ENCODE measurements around the gene NOD2.

The NOD2 gene

DNA sequence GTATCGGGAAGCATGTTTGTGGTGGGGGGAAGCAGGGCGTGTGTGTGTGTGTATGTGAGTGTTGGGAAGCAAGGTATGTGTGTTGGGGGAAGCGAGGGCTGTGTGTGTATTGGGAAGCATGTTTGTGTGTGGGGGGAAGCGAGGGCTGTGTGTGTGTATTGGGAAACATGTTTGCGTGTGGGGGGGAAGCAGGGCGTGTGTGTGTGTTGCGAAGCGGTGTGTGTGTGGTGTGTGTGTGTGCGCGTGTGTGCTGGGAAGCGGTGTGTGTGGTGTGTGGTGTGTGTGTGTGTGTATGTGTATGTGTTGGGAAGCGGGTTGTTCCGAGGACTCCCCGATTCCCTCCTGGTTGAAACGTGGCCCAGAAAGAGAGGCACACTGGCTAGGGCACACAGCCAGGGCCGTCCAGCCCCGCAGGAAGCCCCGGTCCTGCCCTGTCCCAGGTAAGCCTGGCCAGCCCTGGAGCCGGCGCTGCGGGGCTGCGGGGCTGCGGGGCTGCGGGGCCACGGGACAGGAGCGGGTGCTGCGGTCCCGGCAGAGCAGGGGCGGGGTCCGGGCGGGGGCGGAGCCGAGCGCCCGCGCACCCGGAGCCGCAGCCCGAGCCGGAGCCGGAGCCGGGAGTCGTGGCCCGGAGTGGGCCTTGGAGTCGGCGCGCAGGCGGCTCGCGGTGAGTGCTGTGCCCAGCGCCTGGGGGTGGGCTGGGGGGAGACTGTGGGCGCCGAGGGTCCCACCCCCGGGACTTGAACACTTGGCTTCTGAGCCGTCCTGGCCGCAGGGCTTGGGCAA, at the start of gene NOD2:
Gene NOD2, plus strand, starts transcription at position 608 of the 783 bp plus-strand sequence. CDS start 5,890 bp downstream, outside the sequence.
- no peak for DNase-seq (ENCODE audit: low read depth)

DNA sequence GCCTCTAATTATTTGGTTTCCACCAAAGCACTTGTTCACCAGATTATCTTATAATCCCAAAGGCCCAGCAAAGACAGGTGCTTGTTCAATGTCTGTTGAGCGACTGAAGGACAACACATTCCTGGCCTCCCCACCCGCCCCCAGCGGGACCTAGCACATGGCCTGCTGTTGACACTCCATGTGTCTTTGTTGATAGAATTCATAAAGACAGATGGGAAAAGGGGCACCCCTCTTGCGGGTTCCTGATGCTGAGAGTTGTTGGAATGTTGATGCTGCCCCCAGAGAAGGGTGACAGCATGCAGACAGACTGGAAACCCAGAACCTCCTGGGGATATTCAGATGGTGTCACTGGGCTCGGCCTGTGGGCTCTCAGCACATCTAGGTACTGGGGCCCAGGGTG, 49.2 kb upstream of the NOD2 start:
- no peak for DNase-seq (ENCODE audit: low read depth)

DNA sequence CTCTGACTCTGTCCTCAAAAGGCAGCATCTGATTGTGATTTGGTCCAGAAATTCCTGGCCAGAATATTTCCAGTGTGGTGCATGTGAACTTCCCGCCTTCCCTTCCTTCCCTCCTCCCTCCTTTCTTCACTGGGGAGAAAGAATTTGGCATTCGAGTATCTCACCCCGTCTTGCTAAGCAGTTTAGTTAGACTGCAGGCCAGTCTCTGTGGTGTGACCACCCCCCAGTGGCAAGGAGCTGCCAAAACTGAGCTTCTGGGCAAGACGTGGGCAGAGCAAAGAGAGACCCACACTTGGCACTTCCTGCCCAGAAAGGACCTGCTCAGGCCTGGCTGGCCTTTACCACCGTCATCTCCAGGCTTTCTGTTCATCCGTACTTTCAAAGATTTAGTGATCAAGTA, 48.7 kb upstream of the NOD2 start:
- DNase-seq (ENCODE audit: low read depth): peak; percentile 15

DNA sequence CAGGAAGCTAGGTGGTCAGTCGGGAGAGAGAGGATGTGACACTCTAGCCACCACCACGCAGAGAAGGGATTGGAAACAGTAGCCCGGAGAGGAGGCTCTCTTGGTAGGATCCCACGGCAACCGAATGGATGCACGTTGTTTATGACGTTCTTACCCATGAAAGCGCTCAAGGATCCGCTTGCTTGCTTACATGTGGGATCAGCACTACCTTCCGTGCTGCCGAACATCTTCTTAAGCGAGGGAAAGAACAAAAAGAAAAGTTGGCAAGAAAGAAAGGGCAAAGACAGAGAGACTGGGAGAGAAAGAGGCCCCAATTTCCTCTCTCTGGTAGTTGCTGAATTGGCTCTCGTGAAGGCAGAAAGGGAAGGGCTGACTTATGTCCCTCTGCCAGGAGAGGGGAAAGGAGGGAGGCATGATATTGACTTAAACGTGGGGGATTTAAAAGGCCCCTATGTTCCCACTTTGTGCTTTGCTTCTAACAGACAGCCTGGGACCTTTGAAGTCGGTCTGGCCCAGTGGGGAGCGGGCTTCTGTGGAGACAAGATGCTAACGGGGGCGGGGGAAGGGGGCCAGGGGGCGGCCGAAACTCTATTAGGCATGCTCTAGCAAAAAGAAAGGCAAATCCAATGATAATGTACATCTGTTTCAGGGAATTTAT, 47.7 kb upstream of the NOD2 start:
- DNase-seq (ENCODE audit: low read depth): no peak

DNA sequence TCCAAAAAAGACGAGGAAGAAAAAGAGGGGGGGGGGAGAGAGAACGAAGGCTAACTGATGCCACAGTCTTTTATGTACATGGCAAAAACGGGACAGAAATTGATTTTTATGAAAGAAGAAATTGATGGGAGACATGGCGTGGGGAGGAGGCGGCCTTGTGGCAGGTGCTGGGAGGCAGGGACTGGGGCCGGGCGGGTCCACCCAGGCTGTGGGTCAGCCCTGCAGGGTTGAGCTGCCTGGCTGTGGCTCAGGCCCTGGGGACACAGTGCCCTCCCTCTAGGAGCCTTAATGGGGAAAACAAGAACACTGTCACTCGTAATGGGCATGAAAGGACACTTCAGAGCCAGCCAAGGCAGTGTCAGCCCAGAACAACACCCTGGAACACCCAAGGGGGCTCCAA, 47.1 kb upstream of the NOD2 start:
- no peak for DNase-seq (ENCODE audit: low read depth)

DNA sequence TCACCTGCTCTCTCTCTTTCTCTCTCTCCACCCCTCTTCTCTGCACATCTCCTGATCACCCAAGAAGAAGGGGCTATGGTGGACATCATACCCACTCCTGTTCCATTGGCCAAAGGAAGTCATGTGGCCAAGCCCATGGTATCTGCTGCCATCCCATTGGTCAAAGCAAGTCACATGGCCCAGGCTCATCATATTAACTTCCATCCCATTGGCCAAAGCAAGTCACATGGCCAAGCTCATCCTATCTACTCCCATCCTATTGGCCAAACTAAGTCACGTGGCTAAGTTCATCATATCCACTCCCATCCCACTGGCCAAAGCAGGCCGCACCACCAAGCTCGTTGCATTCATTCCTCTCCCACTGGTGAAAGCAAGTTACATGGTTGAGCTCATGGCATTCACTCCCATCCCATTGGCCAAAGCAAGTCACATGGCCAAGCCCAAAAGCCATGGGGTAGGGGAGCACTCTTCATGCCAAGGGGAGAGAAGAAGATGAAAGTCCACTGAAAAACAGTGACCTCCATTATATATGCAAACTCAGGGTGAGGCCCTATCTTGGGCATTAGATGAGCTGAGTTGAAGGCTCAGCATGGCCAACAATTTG, 41.5 kb upstream of the NOD2 start:
- no peak for DNase-seq (ENCODE audit: low read depth)

DNA sequence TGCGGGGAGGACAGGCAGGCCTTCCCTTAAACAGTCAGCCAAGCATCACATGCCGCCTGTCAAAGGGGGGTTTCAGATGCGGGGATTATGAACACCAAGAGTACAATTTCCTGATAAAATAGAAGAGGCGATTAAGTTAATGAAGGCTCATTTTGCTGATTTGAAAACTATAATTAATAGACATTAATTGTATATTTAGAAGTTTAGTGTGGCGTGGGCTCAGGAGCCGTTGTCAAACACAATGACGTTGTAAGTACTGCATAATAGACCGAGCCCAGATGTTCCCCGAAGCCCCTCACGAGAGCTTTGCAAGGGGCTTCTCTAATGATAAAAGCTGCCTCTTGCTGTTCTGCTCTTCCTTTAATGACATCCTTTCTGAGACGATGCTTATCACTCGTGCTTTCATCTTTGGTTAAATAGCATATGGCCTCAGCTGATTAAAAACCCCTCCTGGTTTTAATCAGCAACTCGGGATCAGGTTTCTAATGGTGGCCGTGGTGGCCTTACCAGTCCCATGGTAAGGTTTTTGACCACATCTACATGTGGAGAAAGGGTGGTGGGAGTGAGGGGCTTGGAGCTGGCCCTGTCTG, 40.5 kb upstream of the NOD2 start:
- DNase-seq (ENCODE audit: low read depth): no peak

DNA sequence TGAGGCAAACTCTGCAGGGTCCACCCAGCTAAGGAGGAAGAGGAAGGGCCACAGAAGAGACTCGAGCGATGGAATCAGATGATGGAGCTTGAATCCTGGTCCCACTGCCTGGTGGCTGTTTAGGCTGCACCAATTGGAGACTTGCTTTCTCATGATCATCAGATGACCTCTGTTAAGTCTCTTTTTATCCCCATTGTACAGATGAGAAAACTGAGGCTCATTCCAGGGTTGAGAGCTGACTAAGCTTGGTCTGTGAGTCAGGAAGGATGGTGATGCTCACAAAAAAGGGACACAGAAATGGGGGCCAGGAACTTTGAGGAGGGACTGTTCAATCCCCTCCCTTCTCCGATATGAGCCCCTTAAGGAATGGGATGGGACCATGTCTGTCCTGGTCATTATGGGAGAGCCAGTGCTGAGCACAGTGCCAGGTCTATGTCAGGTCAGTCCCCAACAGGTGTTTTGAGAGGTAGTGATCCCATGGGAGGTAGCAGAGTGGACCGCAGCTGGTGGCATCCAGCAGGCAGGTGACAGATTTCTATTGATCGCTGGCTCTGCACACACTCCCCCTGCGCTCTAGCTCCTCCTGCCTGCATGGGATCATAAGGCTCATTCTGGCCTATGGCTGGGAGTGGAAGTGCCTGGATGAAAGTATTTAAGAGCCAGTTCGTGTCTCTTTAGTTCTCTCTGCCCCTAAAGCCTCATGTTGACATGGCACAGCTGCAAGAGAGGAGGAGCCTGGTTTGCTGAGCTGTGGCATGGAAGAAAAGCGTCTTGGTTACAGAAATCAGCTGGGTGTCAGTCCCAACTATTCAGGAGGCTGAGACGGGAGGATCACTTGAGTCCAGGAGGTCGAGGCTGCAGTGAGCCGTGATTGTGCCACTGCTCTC, 39.5 kb upstream of the NOD2 start:
- DNase-seq (ENCODE audit: low read depth): no peak

DNA sequence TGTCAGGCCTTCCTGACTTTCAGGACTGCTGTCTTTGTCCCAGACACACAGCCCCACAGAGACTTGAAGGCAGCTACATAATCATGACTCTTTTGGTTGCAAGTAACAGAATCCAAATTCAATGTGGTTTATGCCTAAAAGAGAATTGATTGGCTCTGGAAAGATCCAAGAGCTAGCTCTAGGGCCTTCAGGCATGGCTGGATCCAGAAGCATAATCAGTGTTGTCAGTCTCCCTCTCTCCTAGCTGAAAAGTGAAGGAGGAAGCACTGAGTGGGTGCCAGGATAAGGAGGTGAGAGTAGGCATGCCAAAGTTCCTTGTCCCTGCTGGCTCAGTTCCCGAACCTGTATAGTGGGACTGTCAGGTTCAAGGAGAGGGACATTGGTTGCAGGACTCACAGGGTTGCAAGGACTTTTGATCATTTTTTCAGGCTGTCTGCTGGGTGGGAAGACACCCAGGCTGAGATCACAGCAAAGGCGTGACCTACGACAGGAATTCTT, 37.8 kb upstream of the NOD2 start:
- DNase-seq (ENCODE audit: low read depth): no peak

DNA sequence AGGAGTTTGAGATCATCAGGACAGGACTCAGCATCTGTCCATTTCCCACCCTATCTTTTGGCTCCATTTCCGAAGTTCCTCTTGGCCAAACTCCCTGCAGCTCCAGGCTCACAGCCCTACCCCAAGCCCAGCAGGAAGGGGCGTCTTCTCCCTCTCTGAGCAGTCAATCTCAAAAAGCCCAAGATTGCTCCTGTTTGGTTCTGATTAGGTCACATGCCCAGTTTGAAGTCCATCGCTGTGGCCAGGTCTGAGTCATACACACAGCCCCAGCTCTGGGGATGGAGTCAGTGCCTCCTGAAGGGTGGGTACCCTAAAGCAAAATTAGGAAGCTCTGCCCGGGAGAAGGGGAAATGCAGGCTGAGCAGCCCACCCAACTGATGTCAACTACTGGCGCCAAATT, 36.2 kb upstream of the NOD2 start:
- DNase-seq (ENCODE audit: low read depth): no peak

DNA sequence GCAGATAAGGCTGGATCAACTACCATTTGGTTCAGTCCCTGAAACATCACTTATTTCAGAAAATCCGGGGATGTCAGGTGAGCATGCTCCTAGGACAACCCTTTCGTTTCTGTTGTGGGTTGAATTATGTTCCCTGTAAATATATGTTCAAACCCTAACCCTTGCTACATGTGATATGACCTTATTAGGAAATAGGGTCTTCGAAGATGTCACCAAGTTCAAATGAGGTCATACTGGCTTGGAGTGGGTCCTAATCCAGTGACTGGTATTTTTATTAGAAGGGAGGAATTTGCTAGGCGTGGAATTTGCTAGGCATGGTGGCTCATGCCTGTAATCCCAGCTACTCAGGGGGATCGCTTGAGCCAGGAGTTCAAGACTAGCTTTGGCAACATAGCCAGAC, 33.6 kb upstream of the NOD2 start:
- no peak for DNase-seq (ENCODE audit: low read depth)

DNA sequence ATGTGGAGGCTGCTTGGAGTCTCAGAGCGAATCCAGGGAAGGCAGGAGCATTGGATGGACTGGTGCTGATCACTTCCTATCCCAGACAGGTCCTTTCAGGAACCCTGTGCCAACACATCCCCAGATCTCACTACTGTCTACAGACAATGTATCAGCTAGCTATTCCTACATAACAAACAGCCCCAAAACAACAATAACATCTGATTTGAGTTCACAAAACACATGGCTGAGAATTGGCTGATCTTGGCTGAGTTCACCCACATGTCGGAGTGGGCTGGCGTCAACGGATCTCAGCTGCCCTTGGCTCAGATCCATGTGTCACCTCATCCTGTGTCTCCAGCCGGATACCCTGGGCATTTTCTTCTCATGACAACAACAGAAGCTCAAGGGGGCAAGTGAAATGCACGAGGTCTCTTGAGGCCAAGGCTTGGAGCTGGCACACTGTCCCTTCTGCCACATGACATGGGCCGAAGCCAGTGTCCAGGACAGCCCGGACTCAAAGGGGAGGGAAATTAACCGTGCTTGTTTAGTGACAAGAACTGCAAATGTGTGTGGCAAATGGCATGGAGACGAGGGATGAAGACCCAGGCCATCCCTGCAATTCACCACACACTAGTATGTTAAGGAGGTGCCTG, 31.0 kb upstream of the NOD2 start:
- DNase-seq (ENCODE audit: low read depth): no peak

DNA sequence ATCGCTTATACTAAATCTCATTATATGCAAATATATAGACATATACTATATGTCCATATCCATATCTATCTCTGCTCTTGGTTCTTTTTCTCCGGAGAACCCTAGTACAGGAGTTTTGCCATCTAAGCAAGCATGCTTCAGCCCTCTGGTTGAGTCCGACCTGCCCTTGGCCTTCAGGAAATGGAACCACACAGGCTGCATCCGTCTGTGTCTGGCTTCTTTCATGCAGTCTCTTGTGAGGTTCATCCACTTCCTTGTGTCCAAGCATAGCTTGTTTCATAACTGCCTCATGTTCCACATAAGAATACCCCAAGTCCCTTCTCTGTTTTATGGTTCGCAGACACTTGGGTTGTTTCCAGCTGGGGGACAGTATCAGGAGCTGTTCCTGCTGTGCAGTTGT, 29.1 kb upstream of the NOD2 start:
- no peak for DNase-seq (ENCODE audit: low read depth)

DNA sequence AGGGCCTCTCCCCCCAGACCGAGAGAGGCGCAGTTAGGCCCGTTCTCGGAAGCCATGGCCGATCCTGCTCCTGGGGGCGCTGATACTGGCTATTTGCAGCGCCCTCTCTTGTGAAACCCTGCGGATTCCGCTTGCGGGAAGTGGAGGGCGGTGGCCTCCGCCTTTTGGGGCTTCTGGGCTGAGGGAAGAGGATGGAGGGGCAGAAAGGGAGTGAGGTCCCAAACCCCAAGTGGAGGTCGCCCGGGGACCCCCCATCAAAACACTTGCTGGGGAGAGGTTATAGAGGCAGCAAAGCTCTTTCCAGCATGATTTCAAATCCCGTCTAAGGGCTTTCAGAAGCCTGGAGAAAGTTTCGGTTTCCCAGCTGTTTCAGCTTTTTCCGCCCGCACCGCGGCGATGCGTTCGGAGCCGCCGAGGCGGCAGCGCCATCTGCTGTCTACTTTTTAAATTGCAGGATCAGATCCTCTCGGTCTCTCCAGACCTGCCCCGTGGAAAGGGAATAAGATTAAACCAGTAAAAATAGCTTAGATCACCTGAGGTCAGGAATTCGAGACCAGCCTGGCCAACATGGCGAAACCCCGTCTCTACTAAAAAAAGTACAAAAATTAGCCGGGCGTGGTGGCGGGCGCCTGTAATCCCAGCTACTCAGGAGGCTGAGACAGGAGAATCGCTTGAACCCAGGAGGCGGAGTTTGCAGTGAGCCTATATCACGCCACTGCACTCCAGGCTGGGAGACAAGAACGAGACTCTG, 28.1 kb upstream of the NOD2 start:
- peak; percentile 70 for DNase-seq (ENCODE audit: low read depth)

DNA sequence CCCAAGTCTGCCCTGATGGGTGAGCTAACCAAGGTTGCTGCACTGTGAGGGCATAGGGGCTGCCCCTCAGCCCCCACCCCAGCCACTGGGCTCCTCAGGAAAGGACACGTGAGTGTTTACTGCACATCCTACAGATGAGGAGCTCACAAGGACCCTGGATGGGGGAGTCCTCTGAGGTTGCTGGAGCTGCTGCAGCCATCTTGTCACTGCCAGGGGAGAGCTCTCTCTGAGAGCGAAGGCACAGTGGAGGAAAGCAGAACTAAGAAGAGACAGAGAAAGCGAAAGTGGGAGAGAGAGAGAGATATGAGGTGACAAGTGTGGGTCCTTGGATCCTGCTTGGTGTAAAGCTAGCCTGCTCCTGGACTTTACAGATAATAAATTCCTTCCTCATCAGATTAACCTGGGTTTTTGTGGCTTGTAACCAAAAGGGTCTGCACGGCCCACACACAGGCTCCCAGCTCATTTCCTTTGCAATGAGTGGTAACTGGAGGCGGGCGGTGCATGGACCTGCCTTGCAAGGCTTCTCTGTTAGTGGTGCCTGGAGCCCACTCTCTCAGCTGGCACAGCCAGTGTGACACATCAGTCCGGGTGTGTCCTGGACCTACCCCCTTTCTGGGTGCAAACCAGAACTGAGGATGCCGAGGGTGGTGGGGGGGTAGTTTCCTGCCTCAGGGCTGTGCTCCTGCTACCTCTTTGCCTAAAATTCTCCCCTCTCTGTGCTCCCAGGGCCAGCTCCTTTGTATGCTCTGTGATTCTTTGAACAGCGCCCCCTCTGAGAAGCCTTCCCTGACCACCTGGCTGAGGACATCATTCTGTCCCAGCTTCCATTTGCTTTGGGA, 26.5 kb upstream of the NOD2 start:
- DNase-seq (ENCODE audit: low read depth): peak; percentile 46

DNA sequence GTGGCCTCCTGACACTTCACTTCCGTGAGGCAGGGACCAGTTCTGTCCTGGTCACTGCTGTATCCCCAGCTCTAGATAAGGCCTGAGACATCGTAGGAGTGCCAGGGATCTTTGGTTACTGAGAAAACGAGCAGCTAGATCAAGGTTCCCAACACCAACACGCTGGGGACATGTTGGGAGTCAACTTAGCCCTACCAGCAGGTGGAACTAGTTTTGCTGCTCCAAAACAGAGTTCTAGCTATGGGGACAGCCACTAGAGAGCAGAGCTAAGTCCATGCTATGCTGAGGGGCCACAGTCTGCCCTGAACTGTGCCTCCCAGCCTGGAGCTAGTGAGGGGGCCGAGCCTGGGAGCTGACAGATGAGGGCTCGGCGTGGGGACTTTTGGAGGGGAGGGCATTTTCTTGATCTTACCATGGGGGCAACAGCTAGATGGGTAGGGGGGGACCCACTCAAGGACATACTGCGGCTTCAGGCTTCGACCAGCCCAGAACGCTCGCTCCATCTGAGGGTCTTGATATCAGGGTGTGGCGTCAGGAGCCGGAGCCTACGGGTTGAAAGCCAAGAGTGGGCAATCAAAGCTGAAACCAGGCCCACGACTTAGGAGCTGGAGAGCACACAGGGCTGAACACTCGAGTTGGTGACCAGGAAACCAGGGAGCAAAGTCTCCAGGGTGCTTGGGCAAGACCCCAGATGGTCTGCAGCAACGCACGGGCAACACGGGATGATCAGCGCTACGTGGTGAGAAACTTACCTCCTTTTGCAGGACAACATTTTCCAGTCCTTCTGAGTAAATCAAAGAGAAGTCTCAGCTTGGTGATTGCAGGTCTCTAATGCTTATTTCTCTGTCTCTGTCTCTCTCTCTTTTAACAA, 25.7 kb upstream of the NOD2 start:
- no peak for DNase-seq (ENCODE audit: low read depth)

DNA sequence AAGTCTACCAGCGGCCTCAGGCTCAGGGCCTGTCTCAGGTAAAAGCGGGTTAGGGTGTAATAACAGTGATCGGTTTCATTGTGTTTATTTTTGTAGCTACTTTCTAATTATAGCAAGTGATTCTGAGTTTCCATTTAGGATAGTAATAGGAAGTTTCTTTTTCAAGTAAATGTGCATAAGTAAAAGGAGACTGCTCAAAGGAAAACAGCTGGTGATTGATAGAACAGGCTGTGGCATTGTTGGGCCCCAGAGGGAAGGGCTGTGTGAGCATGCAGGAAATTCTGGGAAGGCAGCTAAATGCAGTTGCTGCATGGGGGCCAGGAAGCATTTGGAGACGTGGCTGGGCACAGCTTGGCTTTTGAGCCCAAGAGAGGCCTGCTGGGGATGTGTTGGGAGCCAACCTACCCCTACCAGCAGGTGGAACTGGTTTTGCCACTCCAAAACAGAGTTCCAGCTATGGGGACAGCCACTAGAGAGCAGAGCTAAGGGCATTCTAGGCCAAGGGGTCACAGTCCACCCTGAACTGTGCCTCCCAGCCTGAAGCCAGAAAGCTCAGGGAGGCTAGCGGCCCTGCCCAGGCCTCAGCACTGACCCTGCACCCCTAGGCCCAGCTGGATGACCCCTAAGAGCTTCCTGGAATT, 24.9 kb upstream of the NOD2 start:
- no peak for DNase-seq (ENCODE audit: low read depth)

DNA sequence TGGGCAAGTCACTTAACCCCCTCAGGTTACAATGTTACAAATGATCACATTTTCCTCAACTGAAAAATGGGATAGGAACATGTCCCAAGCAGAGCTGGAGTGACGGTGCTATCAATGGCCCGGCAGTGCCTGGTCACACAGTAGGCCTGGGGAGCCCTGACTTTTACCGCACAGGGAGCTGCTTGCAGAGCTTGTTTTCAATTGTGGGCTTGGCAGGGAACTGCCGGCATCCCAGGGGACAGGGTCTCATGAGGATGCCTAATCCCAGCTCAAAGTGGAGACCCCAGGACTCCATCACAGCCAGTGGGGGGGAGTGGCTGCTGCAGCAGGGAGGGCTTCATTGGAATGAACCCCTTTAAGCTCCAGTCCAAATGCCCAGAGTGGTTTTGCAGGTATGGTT, 23.7 kb upstream of the NOD2 start:
- DNase-seq (ENCODE audit: low read depth): no peak
